ENCODE data around the gene FARP1. TPM values are rescaled to one million over a fixed set of nuclear protein-coding genes. Genes with fewer than 3 reads are reported as not detected.

The FARP1 gene
- total RNA-seq, 2 experiments from 2014 or later: 0.21 to 0.48 TPM

DNA sequence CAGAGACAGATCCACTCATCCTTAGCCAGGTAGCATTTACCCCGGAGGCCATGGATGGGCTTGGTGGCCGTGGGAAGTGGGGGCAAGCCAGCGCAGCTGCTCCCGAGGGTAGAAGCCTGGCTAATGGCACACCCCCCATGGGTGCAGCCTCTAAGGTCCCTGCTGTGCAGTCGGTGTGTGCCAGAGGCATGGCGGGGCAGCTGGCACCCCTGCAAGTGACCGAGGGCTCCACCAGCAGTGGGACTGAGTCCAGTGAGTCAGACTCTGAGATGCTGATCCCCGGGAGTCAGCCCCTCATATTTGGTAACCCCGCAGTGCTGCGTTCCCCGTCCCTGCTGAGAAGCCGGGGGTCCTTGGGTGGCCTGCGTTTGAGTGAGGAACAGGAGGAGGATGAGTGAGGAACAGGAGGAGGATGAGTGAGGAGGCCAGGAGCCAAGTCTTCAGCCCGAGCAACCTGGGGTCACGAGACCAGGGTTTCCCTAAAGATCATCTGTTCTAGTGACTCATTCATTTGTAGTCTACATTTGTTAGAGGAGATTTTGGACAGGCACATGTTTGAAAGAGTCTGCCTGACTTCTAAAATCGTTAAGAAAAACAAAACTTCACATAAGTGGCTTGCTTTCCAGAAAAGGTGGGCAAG is 253.3 kb downstream of the FARP1 start:
- Mint-ChIP-seq H3K27ac (no peak overlapping the region), H3K9me3 (no peaks in the 10 kb centered on the region), H3K36me3 (no peaks in the 10 kb centered on the region), H3K27me3 (peaks cover 4% of the 10 kb centered on the region), H3K4me3 (no peak overlapping the region), H3K4me1 (no peaks in the 10 kb centered on the region)
- DNase-seq: no peak

DNA sequence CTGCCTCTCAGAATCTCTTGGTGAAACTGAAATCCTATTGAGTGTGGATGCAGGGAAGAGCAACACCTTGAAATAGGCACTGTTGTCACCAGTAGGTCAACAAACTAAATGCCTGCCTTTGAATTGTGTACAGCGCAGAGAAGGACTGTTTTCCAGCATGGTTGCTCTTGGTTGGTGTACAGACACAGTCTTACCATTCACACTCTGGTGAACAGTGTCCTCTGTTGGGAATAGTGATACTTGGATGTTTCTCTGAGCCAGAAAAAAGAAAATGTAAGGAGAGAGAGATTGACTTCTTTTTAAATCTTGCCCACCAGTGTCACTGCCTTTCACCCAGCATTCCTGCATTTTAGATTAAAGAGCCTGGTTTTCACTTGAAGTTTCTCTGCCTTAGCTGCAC is 254.3 kb downstream of the FARP1 start:
- Mint-ChIP-seq H3K27ac (no peak overlapping the region), H3K36me3 (no peaks in the 10 kb centered on the region), H3K27me3 (peaks cover 4% of the 10 kb centered on the region), H3K4me1 (no peaks in the 10 kb centered on the region), H3K4me3 (no peak overlapping the region), H3K9me3 (no peaks in the 10 kb centered on the region)
- no peak for DNase-seq

DNA sequence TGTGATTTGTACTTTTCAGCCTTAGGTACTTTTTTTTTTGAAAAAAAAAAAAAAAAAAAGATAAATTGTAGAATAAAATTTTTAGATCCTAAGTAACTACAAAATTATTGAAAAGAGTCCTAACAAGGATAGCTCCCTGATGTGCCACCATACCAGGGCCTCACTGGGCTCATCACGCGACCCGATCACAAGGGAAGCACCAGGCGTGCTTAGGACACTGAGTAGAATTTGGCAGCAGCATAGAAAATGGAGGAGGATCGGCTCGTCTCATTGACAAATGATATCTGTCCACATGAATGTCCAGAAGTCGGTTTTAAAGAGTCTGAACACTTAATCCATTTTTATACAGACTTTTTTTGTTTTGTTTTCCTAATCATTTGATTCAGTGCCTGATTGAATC is 255.0 kb downstream of the FARP1 start:
- no peak overlapping the region for H3K4me3 Mint-ChIP-seq
- peaks cover 4% of the 10 kb centered on the region for H3K27me3 Mint-ChIP-seq
- H3K27ac Mint-ChIP-seq: no peak overlapping the region
- H3K9me3 Mint-ChIP-seq: no peaks in the 10 kb centered on the region
- H3K36me3 Mint-ChIP-seq: no peaks in the 10 kb centered on the region
- no peaks in the 10 kb centered on the region for H3K4me1 Mint-ChIP-seq
- no peak for DNase-seq

DNA sequence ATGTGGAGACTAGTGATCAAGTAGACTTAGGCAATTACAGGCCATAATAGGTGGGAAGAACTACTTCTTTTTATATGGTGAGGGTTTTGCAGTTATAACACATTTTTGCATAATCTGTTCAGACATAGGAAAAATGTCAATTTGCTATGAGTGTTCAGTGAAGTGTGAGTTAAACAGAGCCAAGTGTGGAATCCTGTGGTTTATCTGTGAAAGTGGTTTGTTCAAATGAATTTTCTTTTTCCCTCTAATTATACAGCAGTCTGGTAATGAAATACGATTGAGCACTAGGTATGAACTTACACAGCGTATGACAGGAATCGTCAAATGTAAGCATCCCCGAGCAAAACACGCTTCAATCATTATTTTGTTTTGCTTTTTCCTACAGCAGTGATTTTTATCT is 255.7 kb downstream of the FARP1 start:
- H3K27me3 Mint-ChIP-seq: peaks cover 4% of the 10 kb centered on the region

DNA sequence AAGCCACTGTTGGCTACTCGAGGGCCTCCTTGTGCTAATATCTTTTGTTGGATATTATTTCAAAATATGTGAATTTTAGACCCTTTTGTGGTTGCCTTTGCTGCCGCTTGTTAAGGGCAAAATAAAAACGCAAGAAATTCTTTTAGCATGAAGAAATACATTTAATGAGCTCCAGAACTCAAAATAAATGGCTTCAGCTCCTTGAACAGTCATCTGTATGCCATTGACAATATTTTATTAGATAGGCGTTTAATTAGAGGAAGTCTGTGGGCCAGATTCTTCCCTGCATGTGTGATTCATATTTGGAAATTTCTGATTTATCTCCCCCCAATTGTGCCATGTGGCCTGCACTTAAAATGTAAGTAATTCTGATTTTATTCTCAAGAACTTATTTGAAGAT is 256.9 kb downstream of the FARP1 start:
- DNase-seq: no peak
- H3K9me3 Mint-ChIP-seq: no peaks in the 10 kb centered on the region
- no peaks in the 10 kb centered on the region for H3K36me3 Mint-ChIP-seq
- no peak overlapping the region for H3K27ac Mint-ChIP-seq
- peaks cover 4% of the 10 kb centered on the region for H3K27me3 Mint-ChIP-seq
- no peaks in the 10 kb centered on the region for H3K4me1 Mint-ChIP-seq
- H3K4me3 Mint-ChIP-seq: no peak overlapping the region

More for the DNA sequence above, 255.7 kb downstream of the FARP1 start:
- Mint-ChIP-seq H3K4me1 (no peaks in the 10 kb centered on the region), H3K9me3 (no peaks in the 10 kb centered on the region), H3K4me3 (no peak overlapping the region), H3K27ac (no peak overlapping the region), H3K36me3 (no peaks in the 10 kb centered on the region)
- DNase-seq: no peak

DNA sequence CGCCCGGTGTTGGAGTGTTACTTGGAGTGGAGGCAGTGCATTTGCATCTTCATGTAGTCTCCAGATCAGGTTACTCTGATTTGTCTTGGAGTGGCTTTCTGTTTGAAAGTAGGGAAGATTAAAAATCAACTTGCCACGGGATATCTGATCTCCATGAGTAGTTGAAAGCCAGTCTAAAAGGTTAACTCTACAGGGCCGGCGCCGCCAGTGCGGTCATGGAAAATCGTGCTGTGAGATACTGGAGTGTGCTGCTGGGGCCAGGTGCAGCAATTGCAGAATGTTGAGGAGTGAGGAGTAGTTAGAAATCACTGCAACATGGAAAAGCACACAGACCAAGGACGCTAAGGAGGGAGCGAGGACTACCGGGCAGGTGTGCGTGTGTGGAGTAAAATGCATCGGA is 259.0 kb downstream of the FARP1 start:
- Mint-ChIP-seq H3K4me3 (no peak overlapping the region), H3K36me3 (no peaks in the 10 kb centered on the region), H3K4me1 (peaks cover 2% of the 10 kb centered on the region), H3K27me3 (peaks cover 4% of the 10 kb centered on the region), H3K9me3 (no peaks in the 10 kb centered on the region), H3K27ac (no peak overlapping the region)
- DNase-seq: no peak

DNA sequence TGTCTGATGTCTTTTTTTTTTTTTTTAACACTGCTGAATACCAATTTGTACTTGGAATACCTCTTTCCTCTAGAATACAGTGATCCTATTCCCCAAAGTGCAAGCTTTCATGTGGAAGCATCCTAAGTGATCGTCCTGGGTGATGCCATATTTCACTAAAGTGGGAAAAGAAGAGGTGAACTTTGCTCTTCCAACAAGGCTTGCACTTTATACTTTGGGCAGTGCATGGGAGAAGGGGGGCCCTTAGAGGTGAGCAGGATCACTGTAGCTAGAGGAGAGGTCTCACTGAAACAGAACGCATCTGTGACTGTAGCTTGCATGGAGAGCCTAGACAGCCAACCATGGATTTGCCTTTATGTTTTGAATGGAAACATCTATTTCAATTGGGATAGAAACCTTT is 260.2 kb downstream of the FARP1 start:
- peaks cover 2% of the 10 kb centered on the region for H3K4me1 Mint-ChIP-seq
- H3K9me3 Mint-ChIP-seq: no peaks in the 10 kb centered on the region
- no peak overlapping the region for H3K4me3 Mint-ChIP-seq
- no peaks in the 10 kb centered on the region for H3K36me3 Mint-ChIP-seq
- no peaks in the 10 kb centered on the region for H3K27me3 Mint-ChIP-seq
- no peak for DNase-seq
- no peak overlapping the region for H3K27ac Mint-ChIP-seq

DNA sequence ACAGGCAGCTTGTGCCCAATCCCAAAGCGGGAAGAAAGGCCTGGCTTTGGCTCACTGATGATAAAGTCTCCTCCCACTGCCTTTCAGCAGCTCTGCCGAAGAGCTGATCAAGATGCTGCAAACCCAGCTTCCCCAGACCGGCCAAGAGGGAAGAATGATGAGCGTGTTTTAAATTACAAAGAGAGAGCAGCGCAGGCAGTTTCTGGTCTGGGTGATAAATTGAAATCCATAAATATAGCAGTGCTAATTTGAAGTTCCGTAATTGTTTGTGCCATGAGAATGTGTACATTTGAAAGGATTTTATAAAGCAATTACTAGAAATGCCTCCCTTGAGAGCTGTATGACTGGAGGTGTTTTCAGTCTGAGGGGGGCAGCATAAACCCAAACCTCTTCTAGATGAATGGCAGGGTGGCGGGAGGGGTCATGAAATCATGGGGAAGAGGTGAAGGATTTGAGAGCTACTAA is 262.2 kb downstream of the FARP1 start:
- no peak for DNase-seq
- no peaks in the 10 kb centered on the region for H3K27me3 Mint-ChIP-seq
- peaks cover 2% of the 10 kb centered on the region for H3K4me1 Mint-ChIP-seq
- no peaks in the 10 kb centered on the region for H3K36me3 Mint-ChIP-seq
- no peak overlapping the region for H3K27ac Mint-ChIP-seq
- H3K9me3 Mint-ChIP-seq: no peaks in the 10 kb centered on the region
- no peak overlapping the region for H3K4me3 Mint-ChIP-seq

DNA sequence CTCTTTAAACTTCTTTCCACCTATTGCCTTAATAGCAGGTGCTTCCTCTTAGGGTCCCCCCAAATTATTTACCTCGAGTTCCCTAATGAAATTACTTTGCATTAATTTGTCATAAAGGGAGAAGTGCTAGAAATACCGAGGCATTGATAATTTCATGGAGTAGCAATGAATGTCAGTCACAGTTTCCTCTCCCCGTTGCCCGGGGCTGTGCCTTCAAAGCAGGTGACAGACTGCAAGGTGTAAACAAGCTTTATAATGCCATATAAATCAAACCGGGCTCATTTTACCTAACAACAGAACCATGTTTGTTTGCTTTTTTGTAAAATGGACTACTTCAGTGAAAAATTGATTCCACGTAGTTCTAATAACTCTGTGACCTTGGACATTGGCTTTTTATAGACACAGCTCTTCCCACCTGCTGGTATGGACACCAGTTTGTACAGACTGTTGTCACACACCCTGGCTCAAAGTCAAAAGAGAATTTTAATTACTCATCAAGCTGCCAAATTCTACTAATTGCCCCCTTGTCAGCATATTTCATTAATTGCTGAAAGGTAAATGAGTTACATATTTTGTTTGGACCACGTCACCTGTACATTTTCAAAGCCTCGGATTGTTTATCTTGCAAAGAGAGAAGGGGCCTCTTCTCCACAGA is 262.9 kb downstream of the FARP1 start:
- peaks cover 2% of the 10 kb centered on the region for H3K4me1 Mint-ChIP-seq
- no peak overlapping the region for H3K27ac Mint-ChIP-seq
- no peaks in the 10 kb centered on the region for H3K9me3 Mint-ChIP-seq
- H3K36me3 Mint-ChIP-seq: no peaks in the 10 kb centered on the region
- no peaks in the 10 kb centered on the region for H3K27me3 Mint-ChIP-seq
- no peak overlapping the region for H3K4me3 Mint-ChIP-seq
- DNase-seq: no peak

DNA sequence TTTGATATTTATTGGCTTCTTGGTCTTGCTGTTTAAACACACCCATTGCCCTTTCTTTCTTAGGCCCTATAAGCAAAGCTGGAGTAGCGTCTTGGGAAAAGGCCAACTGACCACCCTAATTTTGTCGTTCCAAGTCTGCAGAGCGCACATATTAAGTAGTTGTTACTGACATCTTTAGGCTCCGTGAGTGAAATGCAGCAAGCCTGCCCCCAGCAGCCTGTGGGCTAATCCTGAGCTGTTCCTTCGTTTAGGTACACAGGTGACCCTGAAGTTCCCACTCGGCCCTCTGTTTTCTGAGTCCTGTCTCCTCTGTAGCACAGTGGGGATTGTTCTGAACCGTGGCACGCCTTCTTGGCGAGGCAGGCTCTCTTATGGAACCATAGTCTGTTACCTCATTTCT is 263.5 kb downstream of the FARP1 start:
- Mint-ChIP-seq H3K4me3 (no peak overlapping the region), H3K27me3 (no peaks in the 10 kb centered on the region), H3K36me3 (no peaks in the 10 kb centered on the region), H3K4me1 (peaks cover 2% of the 10 kb centered on the region), H3K9me3 (no peaks in the 10 kb centered on the region), H3K27ac (no peak overlapping the region)
- DNase-seq: no peak

DNA sequence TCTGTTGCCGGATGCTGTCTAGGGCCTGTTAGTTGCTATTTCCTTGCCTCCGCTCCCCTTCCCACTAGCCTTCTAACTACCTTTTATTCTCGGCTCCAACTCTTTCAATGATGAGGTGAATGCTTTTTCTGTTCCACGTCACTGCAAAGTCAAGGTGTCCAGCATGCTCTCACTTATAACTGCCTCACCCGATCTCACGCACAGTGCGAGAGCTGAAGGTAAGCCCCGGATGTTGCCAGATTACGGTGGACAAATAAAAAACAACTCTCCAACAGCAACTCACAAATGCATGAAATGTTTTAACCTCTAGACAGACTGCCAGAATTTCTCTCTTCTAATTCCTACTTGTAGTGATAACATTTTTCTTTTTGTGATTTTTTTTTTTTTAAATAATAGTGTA is 264.1 kb downstream of the FARP1 start:
- H3K9me3 Mint-ChIP-seq: no peaks in the 10 kb centered on the region

DNA sequence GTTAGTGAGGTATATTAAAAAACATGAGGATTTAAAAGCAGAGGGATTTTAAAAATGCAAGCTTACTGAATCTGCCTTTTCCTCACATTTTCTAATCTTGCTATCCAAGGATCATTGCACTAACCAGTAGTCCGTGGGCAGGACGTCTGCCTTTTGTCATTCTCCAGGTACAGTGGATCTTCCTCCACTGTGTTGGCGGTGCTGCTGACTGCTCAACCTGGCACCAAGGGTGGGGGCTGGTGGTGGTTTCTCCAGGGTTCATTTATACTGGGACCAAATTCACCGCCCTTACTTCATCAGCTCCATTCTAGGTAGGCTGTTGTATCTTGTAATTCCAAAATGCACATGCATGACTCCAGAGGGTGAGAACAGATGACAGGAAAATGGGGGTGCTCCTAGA is 264.7 kb downstream of the FARP1 start:
- peaks cover 10% of the 10 kb centered on the region for H3K4me1 Mint-ChIP-seq
- no peaks in the 10 kb centered on the region for H3K9me3 Mint-ChIP-seq
- no peaks in the 10 kb centered on the region for H3K36me3 Mint-ChIP-seq
- H3K4me3 Mint-ChIP-seq: no peak overlapping the region
- no peak for DNase-seq
- peaks cover 4% of the 10 kb centered on the region for H3K27me3 Mint-ChIP-seq
- H3K27ac Mint-ChIP-seq: no peak overlapping the region

More for the DNA sequence above, 264.1 kb downstream of the FARP1 start:
- Mint-ChIP-seq H3K4me3 (no peak overlapping the region), H3K36me3 (no peaks in the 10 kb centered on the region), H3K27ac (no peak overlapping the region), H3K4me1 (peaks cover 5% of the 10 kb centered on the region), H3K27me3 (peaks cover 3% of the 10 kb centered on the region)
- no peak for DNase-seq

DNA sequence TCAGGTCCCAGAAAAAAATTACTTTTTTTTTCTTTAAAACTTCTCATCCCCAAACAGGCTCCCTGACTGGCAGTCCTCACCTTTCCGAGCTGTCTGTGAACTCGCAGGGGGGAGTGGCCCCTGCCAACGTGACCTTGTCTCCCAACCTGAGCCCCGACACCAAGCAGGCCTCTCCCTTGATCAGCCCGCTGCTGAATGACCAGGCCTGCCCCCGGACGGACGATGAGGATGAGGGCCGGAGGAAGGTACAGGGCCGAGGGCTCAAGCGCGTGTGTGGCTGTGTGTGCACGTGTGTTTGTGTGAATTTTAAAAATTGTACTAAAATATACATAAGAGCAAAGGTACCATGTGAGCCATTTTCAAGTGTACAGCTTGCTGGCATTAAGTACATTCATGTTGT is 266.4 kb downstream of the FARP1 start:
- no peak for DNase-seq
- no peak overlapping the region for H3K4me3 Mint-ChIP-seq
- peaks cover 4% of the 10 kb centered on the region for H3K27me3 Mint-ChIP-seq
- no peaks in the 10 kb centered on the region for H3K9me3 Mint-ChIP-seq
- peaks cover 11% of the 10 kb centered on the region for H3K4me1 Mint-ChIP-seq
- H3K36me3 Mint-ChIP-seq: no peaks in the 10 kb centered on the region
- no peak overlapping the region for H3K27ac Mint-ChIP-seq

DNA sequence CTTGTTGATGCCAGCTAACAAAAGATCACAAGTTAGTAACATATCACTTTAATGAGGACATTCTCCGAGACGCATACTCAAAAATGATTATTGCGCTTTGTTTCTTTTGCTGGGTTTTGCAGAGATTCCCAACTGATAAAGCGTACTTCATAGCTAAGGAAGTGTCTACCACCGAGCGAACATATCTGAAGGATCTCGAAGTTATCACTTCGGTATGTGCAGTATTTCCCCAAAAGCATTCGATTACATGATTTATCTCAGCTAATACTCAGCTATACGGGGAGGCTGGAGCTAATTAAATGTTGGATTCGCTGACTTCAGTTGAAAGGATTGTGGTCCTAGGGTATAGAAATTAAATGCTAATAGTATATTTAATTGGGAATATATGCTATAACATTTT is 267.7 kb downstream of the FARP1 start:
- no peak overlapping the region for H3K4me3 Mint-ChIP-seq
- peaks cover 9% of the 10 kb centered on the region for H3K4me1 Mint-ChIP-seq
- no peak overlapping the region for H3K27ac Mint-ChIP-seq
- peaks cover 4% of the 10 kb centered on the region for H3K27me3 Mint-ChIP-seq
- no peaks in the 10 kb centered on the region for H3K9me3 Mint-ChIP-seq
- H3K36me3 Mint-ChIP-seq: no peaks in the 10 kb centered on the region
- no peak for DNase-seq

DNA sequence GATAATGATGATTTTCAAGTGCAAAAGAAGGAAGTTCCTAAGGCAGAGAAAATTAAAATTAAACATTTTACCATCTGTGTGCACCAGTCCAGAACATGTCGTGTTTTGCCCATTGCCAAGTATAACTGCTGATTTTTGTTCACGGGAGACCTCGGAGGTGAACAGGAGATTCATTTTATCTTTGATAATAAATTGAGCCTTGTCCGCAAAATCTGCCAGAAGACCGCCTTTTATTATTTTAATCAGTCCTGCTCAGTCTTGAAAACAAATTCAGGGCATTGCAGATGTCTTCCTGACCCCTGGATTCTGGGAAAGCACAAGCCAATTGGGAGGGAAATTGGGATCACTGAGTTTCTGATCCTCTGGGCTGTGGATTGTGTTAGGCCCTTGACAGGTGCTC is 268.1 kb downstream of the FARP1 start:
- no peak for DNase-seq
- Mint-ChIP-seq H3K36me3 (no peaks in the 10 kb centered on the region), H3K4me3 (no peak overlapping the region), H3K9me3 (no peaks in the 10 kb centered on the region), H3K27ac (no peak overlapping the region), H3K4me1 (peaks cover 9% of the 10 kb centered on the region), H3K27me3 (peaks cover 4% of the 10 kb centered on the region)

DNA sequence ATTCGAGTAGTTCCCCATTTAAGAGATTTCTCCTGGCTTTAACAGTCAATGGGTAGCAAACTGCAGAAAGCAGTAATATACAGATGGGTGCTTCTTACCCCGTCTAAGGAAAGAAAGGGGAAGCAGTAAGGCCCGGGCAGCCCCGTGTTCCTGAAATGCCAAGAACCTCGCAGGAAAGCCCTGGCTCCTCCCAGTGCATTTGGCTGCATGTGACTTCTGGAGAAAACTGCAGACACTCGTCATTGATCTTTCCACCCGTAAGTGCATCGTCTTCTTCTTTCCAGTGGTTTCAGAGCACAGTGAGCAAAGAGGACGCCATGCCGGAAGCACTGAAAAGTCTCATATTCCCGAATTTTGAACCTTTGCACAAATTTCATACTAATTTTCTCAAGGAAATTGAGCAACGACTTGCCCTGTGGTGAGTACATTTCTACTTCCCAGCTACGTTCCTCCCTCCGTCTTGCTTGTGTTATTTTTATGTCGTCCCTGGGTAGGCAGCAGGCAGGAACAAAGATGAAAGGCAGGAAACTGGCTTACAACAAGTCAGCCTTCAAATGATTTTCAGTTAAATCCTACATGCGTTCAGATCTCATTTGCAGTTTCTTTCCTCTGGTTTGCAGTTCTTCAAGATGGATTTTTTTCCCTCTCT is 268.8 kb downstream of the FARP1 start:
- Mint-ChIP-seq H3K36me3 (no peaks in the 10 kb centered on the region), H3K27me3 (peaks cover 4% of the 10 kb centered on the region), H3K4me3 (peak overlapping the region; percentile 66), H3K4me1 (peaks cover 9% of the 10 kb centered on the region), H3K9me3 (no peaks in the 10 kb centered on the region), H3K27ac (peak overlapping the region; percentile 52)
- DNase-seq: no peak

All from activated naive CD8-positive, alpha-beta T cell treated with anti-CD3 and anti-CD28 coated beads for 36 hours (primary cell).